Measurements from ENCODE around the gene IL23R. TPM values are rescaled to one million over a fixed set of nuclear protein-coding genes. Genes with fewer than 3 reads are reported as not detected.
A peak's percentile ranks its signal among the peaks of the same experiment; 100 is the strongest.

IL23R gene
- total and polyA plus RNA-seq, 8 donors: 1.3 TPM; not detected in 7

- H3K4me1 ChIP-seq: no peaks in the 10 kb centered on the region
- H3K27me3 ChIP-seq: no peaks in the 10 kb centered on the region
- no peaks in the 10 kb centered on the region for H3K9me3 ChIP-seq
- 91 to 100% (median 95%) methylated on average over 1 of the region's 1 CpG for WGBS, 5 donors
- H3K4me3 ChIP-seq: no peak overlapping the region
- H3K36me3 ChIP-seq: no peaks in the 10 kb centered on the region
- DNase-seq: no peak
- no peak overlapping the region for H3K27ac ChIP-seq
- intact Hi-C loops (cut with DNase I; ENCODE audit: low total_unique reads): no loop called here
- TF ChIP-seq POLR2AphosphoS5 (IDR thresholded peaks at IDR 0.05) (no peak), CTCF (IDR thresholded peaks at IDR 0.05) (no peak), POLR2A (IDR thresholded peaks at IDR 0.05) (no peak)
These were observed 47.7 kb downstream of the IL23R start for GRCh38 chr1:67213948-67214347.

GRCh38 chr1:67214420-67215174 is 48.3 kb downstream of the IL23R start:
- Histone ChIP-seq H3K9me3 (no peaks in the 10 kb centered on the region), H3K27ac (no peak overlapping the region), H3K4me1 (no peaks in the 10 kb centered on the region), H3K4me3 (no peak overlapping the region), H3K27me3 (no peaks in the 10 kb centered on the region), H3K36me3 (no peaks in the 10 kb centered on the region)
- DNase-seq: peak in 1 of 2 donors; percentile 54
- WGBS, 5 donors: 81 to 87% (median 82%) methylated on average over 11 of the region's 11 CpGs
- TF ChIP-seq POLR2AphosphoS5 (IDR thresholded peaks at IDR 0.05) (no peak), POLR2A (IDR thresholded peaks at IDR 0.05) (no peak), CTCF (IDR thresholded peaks at IDR 0.05) (peak in 2 of 7 experiments; percentile 14 to 33)
- intact Hi-C loops (cut with DNase I; ENCODE audit: low total_unique reads): no loop called here

- WGBS, 5 donors: 94 to 100% (median 95%) methylated on average over 1 of the region's 1 CpG
- H3K4me3 ChIP-seq: no peak overlapping the region
- no peak for DNase-seq
- intact Hi-C loops (cut with DNase I; ENCODE audit: low total_unique reads): no loop called here
- TF ChIP-seq POLR2A (IDR thresholded peaks at IDR 0.05) (no peak), EP300 (IDR thresholded peaks at IDR 0.05) (no peak), POLR2AphosphoS5 (IDR thresholded peaks at IDR 0.05) (no peak), CTCF (IDR thresholded peaks at IDR 0.05) (no peak)
- H3K36me3 ChIP-seq: no peaks in the 10 kb centered on the region
- H3K27ac ChIP-seq: no peak overlapping the region
- no peaks in the 10 kb centered on the region for H3K9me3 ChIP-seq
- H3K27me3 ChIP-seq: no peaks in the 10 kb centered on the region
- no peaks in the 10 kb centered on the region for H3K4me1 ChIP-seq
These were observed 50.1 kb downstream of the IL23R start for GRCh38 chr1:67216401-67216800.

GRCh38 chr1:67217417-67217816 is 51.2 kb downstream of the IL23R start:
- no peaks in the 10 kb centered on the region for H3K36me3 ChIP-seq
- DNase-seq: peak in 1 of 2 donors; percentile 59
- no peak overlapping the region for H3K27ac ChIP-seq
- no peak for TF ChIP-seq EP300 (IDR thresholded peaks at IDR 0.05)
- TF ChIP-seq CTCF (IDR thresholded peaks at IDR 0.05): no peak
- no peak for TF ChIP-seq POLR2A (IDR thresholded peaks at IDR 0.05)
- no peak for TF ChIP-seq POLR2AphosphoS5 (IDR thresholded peaks at IDR 0.05)
- H3K4me3 ChIP-seq: no peak overlapping the region
- no peaks in the 10 kb centered on the region for H3K9me3 ChIP-seq
- intact Hi-C loops (cut with DNase I; ENCODE audit: low total_unique reads): no loop called here
- H3K4me1 ChIP-seq: no peaks in the 10 kb centered on the region
- no peaks in the 10 kb centered on the region for H3K27me3 ChIP-seq
- WGBS, 5 donors: 39 to 55% (median 47%) methylated on average over 1 of the region's 1 CpG
